ENCODE data around the gene PON3. TPM values are rescaled to one million over a fixed set of nuclear protein-coding genes. Genes with fewer than 3 reads are reported as not detected.

The PON3 gene
- total RNA-seq, 4 donors from 2014 or later, result 0.50 to 1.2 (median 0.63) TPM; not detected in 1

DNA sequence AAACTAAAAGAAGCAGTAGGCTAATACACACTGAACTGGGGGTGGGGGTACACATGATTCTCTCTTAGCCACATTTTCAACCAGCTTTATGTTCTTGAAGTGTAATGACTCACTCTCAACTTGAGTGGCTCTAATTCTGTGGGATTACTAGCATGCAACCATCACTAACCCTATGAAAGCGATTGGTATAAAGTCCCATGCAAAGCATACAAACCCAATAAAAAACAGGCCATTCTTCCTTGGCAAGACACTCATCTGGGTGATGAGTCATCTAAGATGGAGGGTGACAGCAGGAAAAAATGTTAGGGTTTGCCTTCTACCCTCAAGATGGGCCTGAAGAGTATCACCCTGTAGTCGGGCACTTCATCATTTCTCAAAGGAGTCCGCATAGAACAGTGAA, 14.9 kb upstream of the PON3 start:
- intact Hi-C loops (cut with DNase I), result no loop called here

DNA sequence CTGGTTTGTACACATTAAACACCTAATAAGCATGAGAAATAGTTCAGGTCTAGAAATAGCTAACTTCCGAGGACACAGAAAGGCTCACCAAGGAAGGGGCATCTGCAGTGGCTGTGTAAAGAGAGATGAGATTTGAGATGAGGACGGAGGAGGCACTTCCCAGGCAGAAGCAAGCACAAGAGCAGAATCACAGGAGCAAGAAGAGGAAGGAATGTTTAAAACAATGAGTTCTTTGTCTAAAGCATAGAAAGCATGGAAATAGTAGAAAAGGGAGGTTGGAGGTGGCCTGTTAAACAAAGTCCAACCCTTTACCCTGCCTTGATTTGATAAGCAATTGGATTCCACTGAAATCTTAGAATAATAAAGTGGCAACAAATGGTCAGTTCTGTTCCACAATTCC, 11.6 kb upstream of the PON3 start:
- 89% methylated on average over 2 of the region's 2 CpGs for WGBS
- peaks cover 19 to 71% (median 48%) of the 10 kb centered on the region in 4 donors for H3K36me3 ChIP-seq
- no peak for DNase-seq (ENCODE audit: extremely low spot score)

More for the DNA sequence above, 14.9 kb upstream of the PON3 start:
- no peaks in the 10 kb centered on the region for H3K27me3 ChIP-seq
- 85% methylated on average over 3 of the region's 3 CpGs for WGBS
- no peaks in the 10 kb centered on the region for H3K4me1 ChIP-seq
- H3K36me3 ChIP-seq, result peaks cover 16 to 75% (median 43%) of the 10 kb centered on the region in 4 donors
- no peak for DNase-seq (ENCODE audit: extremely low spot score)
- H3K27ac ChIP-seq (replicated peaks in 1 of 4), result no peak overlapping the region
- no peaks in the 10 kb centered on the region for H3K9me3 ChIP-seq
- no peak for TF ChIP-seq POLR2A (IDR thresholded peaks at IDR 0.05; ENCODE audit: low read depth)
- TF ChIP-seq, protein P1, sequence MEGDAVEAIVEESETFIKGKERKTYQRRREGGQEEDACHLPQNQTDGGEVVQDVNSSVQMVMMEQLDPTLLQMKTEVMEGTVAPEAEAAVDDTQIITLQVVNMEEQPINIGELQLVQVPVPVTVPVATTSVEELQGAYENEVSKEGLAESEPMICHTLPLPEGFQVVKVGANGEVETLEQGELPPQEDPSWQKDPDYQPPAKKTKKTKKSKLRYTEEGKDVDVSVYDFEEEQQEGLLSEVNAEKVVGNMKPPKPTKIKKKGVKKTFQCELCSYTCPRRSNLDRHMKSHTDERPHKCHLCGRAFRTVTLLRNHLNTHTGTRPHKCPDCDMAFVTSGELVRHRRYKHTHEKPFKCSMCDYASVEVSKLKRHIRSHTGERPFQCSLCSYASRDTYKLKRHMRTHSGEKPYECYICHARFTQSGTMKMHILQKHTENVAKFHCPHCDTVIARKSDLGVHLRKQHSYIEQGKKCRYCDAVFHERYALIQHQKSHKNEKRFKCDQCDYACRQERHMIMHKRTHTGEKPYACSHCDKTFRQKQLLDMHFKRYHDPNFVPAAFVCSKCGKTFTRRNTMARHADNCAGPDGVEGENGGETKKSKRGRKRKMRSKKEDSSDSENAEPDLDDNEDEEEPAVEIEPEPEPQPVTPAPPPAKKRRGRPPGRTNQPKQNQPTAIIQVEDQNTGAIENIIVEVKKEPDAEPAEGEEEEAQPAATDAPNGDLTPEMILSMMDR (IDR thresholded peaks at IDR 0.05), result no peak
- TF ChIP-seq EP300 (IDR thresholded peaks at IDR 0.05), result no peak
- no peak for TF ChIP-seq POLR2AphosphoS5 (IDR thresholded peaks at IDR 0.05)
- no peak overlapping the region for H3K4me3 ChIP-seq

DNA sequence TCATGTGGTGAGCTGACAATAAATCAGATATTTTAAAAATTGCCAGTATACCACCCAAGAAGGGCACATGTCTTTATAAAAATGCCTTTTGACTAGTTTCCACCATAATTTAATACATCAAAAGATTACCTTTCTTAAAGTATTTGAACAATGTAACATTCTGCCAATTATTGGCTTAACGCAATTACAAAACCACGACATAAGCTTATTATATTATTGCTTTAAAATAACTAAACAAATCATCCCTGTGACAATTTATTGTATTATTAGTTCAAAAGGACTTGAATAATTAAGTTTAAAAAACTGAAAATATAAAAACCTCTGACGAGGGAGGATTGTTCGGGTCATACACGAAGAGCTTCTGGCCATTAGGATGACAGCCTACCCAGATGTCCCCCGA, 9.6 kb upstream of the PON3 start:
- Histone ChIP-seq H3K36me3 (peaks cover 19 to 55% (median 38%) of the 10 kb centered on the region in 4 donors), H3K27ac (replicated peaks in 1 of 4) (no peak overlapping the region), H3K27me3 (no peaks in the 10 kb centered on the region), H3K4me1 (no peaks in the 10 kb centered on the region), H3K4me3 (no peak overlapping the region), H3K9me3 (no peaks in the 10 kb centered on the region)
- 95% methylated on average over 6 of the region's 6 CpGs for WGBS
- intact Hi-C loops (cut with DNase I), result no loop called here
- DNase-seq (ENCODE audit: extremely low spot score), result no peak
- no peak for TF ChIP-seq POLR2AphosphoS5 (IDR thresholded peaks at IDR 0.05)
- TF ChIP-seq, protein P1 (IDR thresholded peaks at IDR 0.05), result no peak
- no peak for TF ChIP-seq POLR2A (IDR thresholded peaks at IDR 0.05; ENCODE audit: low read depth)
- TF ChIP-seq EP300 (IDR thresholded peaks at IDR 0.05), result no peak

More for the DNA sequence above, 11.6 kb upstream of the PON3 start:
- Histone ChIP-seq H3K4me3 (no peak overlapping the region), H3K27ac (replicated peaks in 1 of 4) (no peak overlapping the region), H3K4me1 (no peaks in the 10 kb centered on the region), H3K27me3 (no peaks in the 10 kb centered on the region), H3K9me3 (no peaks in the 10 kb centered on the region)
- TF ChIP-seq, protein P1 (IDR thresholded peaks at IDR 0.05), result no peak
- no peak for TF ChIP-seq POLR2A (IDR thresholded peaks at IDR 0.05; ENCODE audit: low read depth)
- TF ChIP-seq EP300 (IDR thresholded peaks at IDR 0.05), result no peak
- no peak for TF ChIP-seq POLR2AphosphoS5 (IDR thresholded peaks at IDR 0.05)
- intact Hi-C loops (cut with DNase I), result no loop called here

DNA sequence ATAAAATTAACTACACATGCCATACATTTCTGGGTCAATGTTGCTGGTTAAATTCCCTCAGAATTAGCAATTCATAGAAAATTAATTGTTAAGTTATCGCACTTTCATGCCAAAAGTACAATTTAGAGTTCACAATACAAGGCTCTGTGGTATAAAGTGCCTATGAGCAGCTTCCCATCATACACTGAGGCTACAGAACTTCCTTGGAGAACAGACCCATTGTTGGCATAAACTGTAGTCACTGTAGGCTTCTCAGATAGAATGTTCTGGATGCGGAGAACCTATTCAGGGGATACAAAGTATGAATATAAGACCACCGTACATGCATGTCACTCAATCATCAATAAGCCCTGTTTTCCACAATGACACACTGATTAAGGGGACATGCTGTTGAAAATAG, 9.0 kb upstream of the PON3 start:
- DNase-seq (ENCODE audit: extremely low spot score), result no peak
- H3K27me3 ChIP-seq, result no peaks in the 10 kb centered on the region
- intact Hi-C loops (cut with DNase I), result no loop called here
- TF ChIP-seq EP300 (IDR thresholded peaks at IDR 0.05) (no peak), POLR2A (IDR thresholded peaks at IDR 0.05; ENCODE audit: low read depth) (no peak), POLR2AphosphoS5 (IDR thresholded peaks at IDR 0.05) (no peak)
- TF ChIP-seq, protein P1 (IDR thresholded peaks at IDR 0.05), result no peak
- H3K9me3 ChIP-seq, result no peaks in the 10 kb centered on the region
- peaks cover 19 to 50% (median 33%) of the 10 kb centered on the region in 4 donors for H3K36me3 ChIP-seq
- 90% methylated on average over 3 of the region's 3 CpGs for WGBS
- H3K4me3 ChIP-seq, result no peak overlapping the region
- no peak overlapping the region for H3K27ac ChIP-seq (replicated peaks in 1 of 4)
- H3K4me1 ChIP-seq, result no peaks in the 10 kb centered on the region

DNA sequence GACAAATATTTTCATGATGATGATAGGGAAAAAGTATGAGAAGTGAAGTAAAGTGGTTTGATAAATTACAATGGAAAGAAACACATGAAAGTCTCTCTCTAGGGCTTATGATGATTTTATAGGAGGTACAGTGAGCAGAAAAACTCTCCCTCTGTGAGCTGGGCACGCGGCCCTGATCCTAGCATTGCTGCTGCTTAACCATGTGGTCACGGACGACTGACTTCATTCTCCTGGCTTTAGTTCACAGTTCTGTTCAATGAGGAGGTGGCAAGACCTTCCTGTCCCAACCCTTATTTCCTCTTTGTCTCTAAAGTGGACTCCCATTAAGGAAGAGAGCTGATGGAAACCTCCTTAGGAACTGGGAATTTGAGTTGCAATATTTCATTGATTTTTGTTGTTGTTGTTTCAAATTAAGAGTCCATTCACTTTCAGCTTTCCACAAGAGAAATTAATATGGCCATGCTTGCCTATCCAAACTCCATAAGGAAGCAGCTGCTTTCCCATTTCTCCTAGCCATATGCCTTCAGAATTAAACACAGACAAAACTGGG, 8.2 kb upstream of the PON3 start:
- H3K36me3 ChIP-seq, result peaks cover 13 to 42% (median 27%) of the 10 kb centered on the region in 4 donors
- WGBS, result 49% methylated on average over 4 of the region's 4 CpGs
- no peak overlapping the region for H3K27ac ChIP-seq (replicated peaks in 1 of 4)
- no peaks in the 10 kb centered on the region for H3K9me3 ChIP-seq
- no peak for DNase-seq (ENCODE audit: extremely low spot score)
- TF ChIP-seq, protein P1 (IDR thresholded peaks at IDR 0.05), result no peak
- TF ChIP-seq POLR2A (IDR thresholded peaks at IDR 0.05; ENCODE audit: low read depth) (no peak), POLR2AphosphoS5 (IDR thresholded peaks at IDR 0.05) (no peak), EP300 (IDR thresholded peaks at IDR 0.05) (no peak)
- intact Hi-C loops (cut with DNase I), result no loop called here
- no peaks in the 10 kb centered on the region for H3K4me1 ChIP-seq
- H3K27me3 ChIP-seq, result no peaks in the 10 kb centered on the region
- H3K4me3 ChIP-seq, result no peak overlapping the region
